ENCODE data around the gene ANKRD39. TPM values are rescaled to one million over a fixed set of nuclear protein-coding genes. Genes with fewer than 3 reads are reported as not detected.
A peak's percentile ranks its signal among the peaks of the same experiment; 100 is the strongest.

The ANKRD39 gene
- total and polyA plus RNA-seq, 9 of the 15 experiments (the other 6 are each of a cell fraction or from before 2014, with no cell fraction given), result 8.2 to 33.1 (median 23.8) TPM

DNA sequence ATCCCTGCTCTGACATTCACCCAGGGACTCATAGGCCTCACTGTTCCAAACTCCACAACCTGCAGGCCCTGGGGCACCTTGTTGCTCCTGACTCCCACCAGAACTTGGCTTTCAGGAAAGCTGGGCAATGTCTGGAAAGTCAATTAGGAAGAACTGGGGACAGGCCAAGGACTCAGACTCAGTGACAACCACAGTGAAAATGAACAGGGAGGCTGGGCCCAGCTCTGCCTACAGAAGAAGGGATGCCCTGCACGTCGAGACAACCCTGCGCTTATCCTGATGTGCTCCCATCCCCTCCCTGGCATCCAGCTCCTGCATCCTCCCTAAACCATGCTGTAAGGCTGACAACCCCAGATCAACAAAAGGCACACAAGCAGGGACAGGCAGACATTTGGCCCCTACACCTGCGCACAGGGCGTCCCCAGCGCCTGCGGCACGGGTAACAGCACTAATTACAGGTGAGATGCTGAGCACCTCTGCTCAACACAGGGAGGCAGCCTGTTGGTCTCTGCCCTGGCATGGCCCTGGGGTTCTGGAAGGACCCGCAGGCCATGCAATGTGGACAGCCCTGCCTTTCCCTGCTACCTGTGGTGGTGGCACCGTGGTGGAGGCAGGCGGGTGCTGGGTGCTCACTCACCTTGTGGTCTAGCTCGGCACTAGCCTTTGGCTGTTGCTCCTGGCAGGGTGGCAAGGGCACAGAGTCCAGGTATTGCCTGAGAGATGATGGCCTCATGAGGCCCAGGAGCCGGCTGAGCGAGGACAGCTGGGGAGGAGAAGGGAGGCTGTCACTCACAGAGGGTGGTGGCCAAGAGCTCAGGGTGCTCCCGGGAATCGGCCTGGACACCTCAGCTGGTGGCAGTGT is 35.7 kb upstream of the ANKRD39 start (continued):
- TF ChIP-seq RBM34 (IDR thresholded peaks at IDR 0.05; ENCODE audit: borderline replicate concordance, insufficient read depth, low read length), result no peak
- no peak for TF ChIP-seq ZNF23 (CRISPR knock-in tag; IDR thresholded peaks at IDR 0.05)
- TF ChIP-seq FOXK2 (conservative IDR thresholded peaks at IDR 0.05 in 1 of 2, IDR thresholded peaks at IDR 0.05 in 1 of 2; ENCODE audit: low read depth in 2 of 2), result no peak
- TF ChIP-seq, protein P1, sequence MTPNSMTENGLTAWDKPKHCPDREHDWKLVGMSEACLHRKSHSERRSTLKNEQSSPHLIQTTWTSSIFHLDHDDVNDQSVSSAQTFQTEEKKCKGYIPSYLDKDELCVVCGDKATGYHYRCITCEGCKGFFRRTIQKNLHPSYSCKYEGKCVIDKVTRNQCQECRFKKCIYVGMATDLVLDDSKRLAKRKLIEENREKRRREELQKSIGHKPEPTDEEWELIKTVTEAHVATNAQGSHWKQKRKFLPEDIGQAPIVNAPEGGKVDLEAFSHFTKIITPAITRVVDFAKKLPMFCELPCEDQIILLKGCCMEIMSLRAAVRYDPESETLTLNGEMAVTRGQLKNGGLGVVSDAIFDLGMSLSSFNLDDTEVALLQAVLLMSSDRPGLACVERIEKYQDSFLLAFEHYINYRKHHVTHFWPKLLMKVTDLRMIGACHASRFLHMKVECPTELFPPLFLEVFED (CRISPR knock-in tag; conservative IDR thresholded peaks at IDR 0.05), result no peak
- TF ChIP-seq MAX (CRISPR knock-in tag; IDR thresholded peaks at IDR 0.05), result no peak
- TF ChIP-seq TFAP4 (CRISPR knock-in tag; IDR thresholded peaks at IDR 0.05; ENCODE audit: borderline replicate concordance), result peak; percentile 64; the same call in 1 of the 2 replicates
- no peak for TF ChIP-seq MXD1 (CRISPR knock-in tag; IDR thresholded peaks at IDR 0.05; ENCODE audit: borderline replicate concordance, poor library complexity, severe bottlenecking)
- TF ChIP-seq CBFB (CRISPR knock-in tag; IDR thresholded peaks at IDR 0.05), result peak; percentile 21; the same call in 1 of the 2 replicates
- TF ChIP-seq ZNF408 (CRISPR knock-in tag; IDR thresholded peaks at IDR 0.05; ENCODE audit: low read depth), result no peak
- no peak; the same call in 1 of the 2 replicates for TF ChIP-seq SMAD4 (CRISPR knock-in tag; conservative IDR thresholded peaks at IDR 0.05)
- 0 out of 4 replicates have a peak, but pooled peaks of 1 of the 2 experiments have one; percentile 35 for TF ChIP-seq FOXA3 (CRISPR knock-in tag; conservative IDR thresholded peaks at IDR 0.05 in 1 of 2, IDR thresholded peaks at IDR 0.05 in 1 of 2)
- TF ChIP-seq ZNF134 (CRISPR knock-in tag; conservative IDR thresholded peaks at IDR 0.05), result no peak
- no peak for TF ChIP-seq SRF (CRISPR knock-in tag; IDR thresholded peaks at IDR 0.05)
- TF ChIP-seq LARP7 (IDR thresholded peaks at IDR 0.05), result no peak
- TF ChIP-seq ZBTB49 (CRISPR knock-in tag; IDR thresholded peaks at IDR 0.05; ENCODE audit: borderline replicate concordance), result no peak
- TF ChIP-seq TBP (optimal IDR thresholded peaks at IDR 0.05; ENCODE audit: low read depth, low read length), result no peak
- no peak for TF ChIP-seq NELFE (IDR thresholded peaks at IDR 0.05; ENCODE audit: insufficient read depth, insufficient read length)
- no peak for TF ChIP-seq HNRNPUL1 (IDR thresholded peaks at IDR 0.05; ENCODE audit: low read length)
- TF ChIP-seq RBM15 (IDR thresholded peaks at IDR 0.05; ENCODE audit: insufficient read depth, low read length), result no peak
- no peak for TF ChIP-seq GATAD2B (IDR thresholded peaks at IDR 0.05; ENCODE audit: borderline replicate concordance)
- no peak for TF ChIP-seq GTF2E2 (tag; IDR thresholded peaks at IDR 0.05)

Measured in K562 (cell line).